LNCaP clone FGC (cell line): ENCODE measurements around the gene UNC93A.

ENCODE experiments used
- DNase-seq: peaks from one replicate; pipeline ENCODE4 v3.0.0-alpha.2; 2011; ENCODE audit warnings: low read depth
- H3K4me3 ChIP-seq: 2 replicates; pipeline ENCODE4 v1.5.1; 2011; ENCODE audit warnings: mild to moderate bottlenecking, low read depth, low read length, control low read depth
- TF ChIP-seq, protein P1 (sequence below): IDR thresholded peaks from 2 replicates; pipeline ENCODE4 v1.5.1; 2012; ENCODE audit warnings: mild to moderate bottlenecking; ENCODE audit not compliant: control insufficient read depth, insufficient read depth; ENCODE audit errors: extremely low read depth

Gene UNC93A

DNA sequence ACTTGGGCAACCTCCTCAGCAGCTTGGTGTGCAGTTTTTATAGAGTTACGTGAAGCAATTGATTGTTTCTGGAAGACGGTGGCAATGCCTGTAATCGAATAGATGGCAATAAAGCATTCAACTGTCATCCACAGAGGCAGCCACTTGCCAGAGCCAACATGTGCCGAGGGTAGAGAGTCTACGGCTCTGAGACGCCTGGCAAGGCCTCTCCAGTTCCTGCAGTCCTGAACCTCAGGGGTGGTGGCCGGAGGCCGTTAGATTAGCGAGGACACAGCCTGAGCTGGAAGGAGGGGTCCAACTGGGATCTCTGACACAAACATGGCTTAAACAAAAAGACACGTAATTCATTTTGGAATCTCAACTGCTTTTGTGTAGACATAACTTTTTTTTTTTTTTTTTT lies 33.0 kb downstream of the UNC93A start:
- H3K4me3 ChIP-seq: no peak overlapping the region
- DNase-seq: no peak
- TF ChIP-seq, protein P1, sequence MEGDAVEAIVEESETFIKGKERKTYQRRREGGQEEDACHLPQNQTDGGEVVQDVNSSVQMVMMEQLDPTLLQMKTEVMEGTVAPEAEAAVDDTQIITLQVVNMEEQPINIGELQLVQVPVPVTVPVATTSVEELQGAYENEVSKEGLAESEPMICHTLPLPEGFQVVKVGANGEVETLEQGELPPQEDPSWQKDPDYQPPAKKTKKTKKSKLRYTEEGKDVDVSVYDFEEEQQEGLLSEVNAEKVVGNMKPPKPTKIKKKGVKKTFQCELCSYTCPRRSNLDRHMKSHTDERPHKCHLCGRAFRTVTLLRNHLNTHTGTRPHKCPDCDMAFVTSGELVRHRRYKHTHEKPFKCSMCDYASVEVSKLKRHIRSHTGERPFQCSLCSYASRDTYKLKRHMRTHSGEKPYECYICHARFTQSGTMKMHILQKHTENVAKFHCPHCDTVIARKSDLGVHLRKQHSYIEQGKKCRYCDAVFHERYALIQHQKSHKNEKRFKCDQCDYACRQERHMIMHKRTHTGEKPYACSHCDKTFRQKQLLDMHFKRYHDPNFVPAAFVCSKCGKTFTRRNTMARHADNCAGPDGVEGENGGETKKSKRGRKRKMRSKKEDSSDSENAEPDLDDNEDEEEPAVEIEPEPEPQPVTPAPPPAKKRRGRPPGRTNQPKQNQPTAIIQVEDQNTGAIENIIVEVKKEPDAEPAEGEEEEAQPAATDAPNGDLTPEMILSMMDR: no peak

DNA sequence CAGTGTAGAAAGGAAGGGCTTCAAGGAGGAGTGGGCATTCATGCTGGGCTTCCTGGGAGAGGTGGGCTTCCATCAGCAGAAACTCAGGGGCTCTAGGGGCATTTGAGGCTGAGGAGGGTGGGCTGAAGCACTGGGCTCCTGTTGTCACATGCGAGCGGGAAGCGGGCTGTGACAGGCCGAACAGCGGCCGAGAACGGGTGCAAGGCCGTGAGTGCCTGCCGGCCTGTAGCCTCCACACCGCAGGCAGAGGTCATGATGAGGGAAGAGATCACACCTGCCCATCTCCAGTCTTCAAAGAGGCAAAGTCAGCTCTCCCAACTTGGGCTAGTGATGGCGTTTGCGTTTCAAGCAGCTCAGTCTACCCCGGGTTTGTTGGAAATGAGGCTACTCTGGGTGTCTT lies 34.7 kb downstream of the UNC93A start:
- DNase-seq: no peak
- TF ChIP-seq, protein P1: no peak
- H3K4me3 ChIP-seq: no peak overlapping the region

DNA sequence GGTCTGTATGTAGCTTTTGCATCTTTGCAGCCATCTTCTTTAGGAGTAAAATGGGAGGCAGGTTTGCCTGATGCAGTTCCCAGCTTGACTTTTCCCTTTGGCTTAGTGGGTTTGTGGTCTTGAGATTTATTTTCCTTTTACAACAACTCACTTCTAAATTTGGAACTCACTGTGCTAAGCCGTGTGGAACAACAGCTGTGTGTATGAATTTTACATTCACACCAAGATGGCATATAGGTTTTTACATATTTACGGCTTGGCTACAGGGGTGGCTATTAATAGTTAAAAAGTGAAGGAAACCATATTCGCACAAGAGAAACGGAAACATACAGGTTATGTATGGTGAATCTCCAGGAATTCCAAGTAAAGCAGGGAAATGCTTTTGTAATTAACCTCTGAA lies 36.3 kb downstream of the UNC93A start:
- TF ChIP-seq, protein P1: no peak
- no peak overlapping the region for H3K4me3 ChIP-seq
- no peak for DNase-seq

DNA sequence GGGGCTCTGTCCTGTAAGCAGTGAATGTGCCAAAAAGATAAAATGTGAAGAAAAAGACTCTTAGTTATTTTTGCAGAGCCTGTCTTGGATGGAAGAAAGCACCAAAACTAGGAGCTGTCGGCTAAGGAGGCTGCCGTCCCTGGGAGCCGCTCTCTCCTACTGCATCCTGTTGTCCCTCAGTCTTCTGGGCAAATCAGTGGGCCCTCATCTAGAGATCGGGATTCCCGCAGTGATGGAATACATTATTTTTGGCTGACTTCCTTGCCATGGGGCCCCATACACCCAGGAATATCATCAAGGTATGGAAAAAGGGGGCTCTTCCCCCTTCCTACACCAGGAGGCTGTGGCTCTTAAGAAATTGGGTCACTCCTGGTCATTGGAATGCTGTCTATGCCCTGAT lies 37.0 kb downstream of the UNC93A start:
- TF ChIP-seq, protein P1: no peak
- no peak for DNase-seq
- H3K4me3 ChIP-seq: no peak overlapping the region

DNA sequence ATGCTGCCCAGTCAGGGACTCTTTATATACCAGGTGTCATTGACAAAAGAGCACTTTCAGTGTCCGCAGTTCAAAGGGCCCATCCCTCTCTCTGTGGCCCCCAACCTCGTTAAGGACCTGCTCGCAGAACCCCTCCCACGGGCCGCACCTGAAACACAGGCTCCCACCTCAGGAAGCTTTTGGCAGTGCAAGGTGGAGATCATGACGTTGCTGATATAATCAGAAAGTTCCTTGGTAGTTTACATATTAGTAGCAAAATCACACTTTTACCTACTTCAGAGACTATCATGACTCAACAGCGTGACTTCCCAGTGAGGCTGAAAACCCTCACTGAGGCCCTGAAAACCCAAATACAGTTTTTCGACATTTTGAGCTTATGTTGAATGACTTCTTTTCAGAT lies 37.9 kb downstream of the UNC93A start:
- TF ChIP-seq, protein P1: no peak
- DNase-seq: no peak
- H3K4me3 ChIP-seq: no peak overlapping the region

DNA sequence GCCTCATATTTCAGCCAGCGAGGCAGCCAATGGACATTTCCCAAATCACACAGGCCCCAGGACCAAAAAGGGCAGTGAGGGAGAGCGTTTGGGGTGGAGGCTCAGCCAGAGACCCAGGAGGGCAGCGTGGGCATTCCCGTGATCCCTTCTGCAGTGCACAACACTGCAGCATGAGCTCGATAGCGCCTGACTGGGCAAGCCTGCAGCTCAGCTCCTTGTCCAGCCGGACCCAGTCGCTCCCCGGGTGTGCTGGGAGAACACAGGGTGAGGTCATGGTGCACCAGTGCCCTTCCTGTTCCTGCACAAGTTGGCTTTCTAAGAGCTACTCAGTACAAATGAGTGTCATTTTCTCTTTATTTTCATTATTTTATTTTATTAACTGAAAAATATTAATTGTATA lies 39.6 kb downstream of the UNC93A start:
- no peak for DNase-seq
- H3K4me3 ChIP-seq: no peak overlapping the region
- TF ChIP-seq, protein P1: no peak

DNA sequence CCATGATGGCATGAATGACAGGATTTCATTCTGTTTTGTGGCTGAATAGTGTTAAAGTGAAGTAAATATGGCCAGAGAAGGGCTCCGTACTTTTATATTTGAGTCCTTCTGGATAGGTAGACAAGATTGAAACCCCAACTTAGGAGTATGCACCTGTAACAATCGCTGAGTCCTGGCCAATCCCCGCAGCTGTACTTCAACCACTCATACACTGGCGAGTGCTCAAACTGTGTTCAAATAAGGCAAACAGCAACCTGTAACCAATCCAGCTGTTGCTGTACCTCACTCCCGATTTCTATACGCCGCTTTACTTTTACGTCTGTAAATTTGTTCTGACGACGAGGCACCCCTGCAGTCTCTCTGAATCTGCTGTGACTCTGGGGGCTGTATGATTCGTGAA lies 40.5 kb downstream of the UNC93A start:
- TF ChIP-seq, protein P1: no peak
- H3K4me3 ChIP-seq: no peak overlapping the region
- no peak for DNase-seq
